KOPT-K1 (cell line): ENCODE measurements around the gene BTBD18.
"Not testable (repeated sequence)": the region's sequence is repeated elsewhere in the genome, so short reads cannot be mapped to it uniquely, and the experiment has no call there.

Experiments
- H3K27ac ChIP-seq: fragments of 200-600 bp; sonication (generic); 2 replicates; pipeline ENCODE4 v1.5.1; 2016; ENCODE audit warnings: antibody characterized with exemption, mild to moderate bottlenecking, low read depth, low read length; ENCODE audit not compliant: poor library complexity, severe bottlenecking
- H3K36me3 ChIP-seq: fragments of 200-600 bp; sonication (generic); 2 replicates; pipeline ENCODE4 v1.5.1; 2017; ENCODE audit warnings: antibody characterized with exemption, mild to moderate bottlenecking, low read length, moderate library complexity; ENCODE audit not compliant: insufficient read depth
- H3K9me3 ChIP-seq: fragments of 200-600 bp; sonication (generic); 2 replicates; pipeline ENCODE4 v1.5.1; 2017; ENCODE audit warnings: antibody characterized with exemption, low read length, mild to moderate bottlenecking; ENCODE audit not compliant: insufficient read depth, poor library complexity, severe bottlenecking

The BTBD18 gene

DNA sequence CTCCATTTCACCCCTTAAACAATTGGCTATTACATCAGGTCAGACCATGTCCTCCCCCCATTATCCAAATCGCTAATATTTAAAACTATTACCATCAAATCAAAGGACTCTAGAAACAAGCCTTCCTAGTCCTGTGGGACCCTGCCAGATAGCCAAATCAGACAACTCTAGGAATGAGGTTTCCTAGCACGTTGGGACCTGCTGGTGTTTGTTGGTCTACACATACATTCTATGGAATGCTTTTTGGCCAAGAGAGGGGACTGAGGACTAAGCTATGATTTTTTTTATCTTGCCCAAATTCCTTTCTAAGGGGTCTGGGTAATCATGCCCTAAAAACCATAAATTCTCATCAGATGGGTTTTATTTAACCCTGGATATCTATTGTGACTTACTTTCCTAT is 24.4 kb downstream of the BTBD18 start:
- H3K9me3 ChIP-seq: no peaks in the 10 kb centered on the region
- H3K36me3 ChIP-seq: peaks cover 45% of the 10 kb centered on the region
- H3K27ac ChIP-seq: no peak overlapping the region

DNA sequence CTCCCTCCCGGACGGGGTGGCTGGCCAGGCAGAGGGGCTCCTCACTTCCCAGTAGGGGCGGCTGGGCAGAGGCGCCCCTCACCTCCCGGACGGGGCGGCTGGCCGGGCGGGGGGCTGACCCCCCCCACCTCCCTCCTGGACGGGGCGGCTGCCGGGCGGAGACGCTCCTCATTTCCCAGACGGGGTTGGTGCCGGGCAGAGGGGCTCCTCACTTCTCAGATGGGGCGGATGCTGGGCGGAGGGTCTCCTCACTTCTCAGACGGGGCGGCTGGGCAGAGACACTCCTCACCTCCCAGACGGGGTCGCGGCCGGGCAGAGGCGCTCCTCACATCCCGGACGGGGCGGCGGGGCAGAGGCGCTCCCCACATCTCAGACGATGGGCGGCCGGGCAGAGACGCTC is 34.9 kb downstream of the BTBD18 start:
- not testable (repeated sequence) for H3K9me3 ChIP-seq, H3K27ac ChIP-seq
- H3K36me3 ChIP-seq: peaks cover 36% of the 10 kb centered on the region

DNA sequence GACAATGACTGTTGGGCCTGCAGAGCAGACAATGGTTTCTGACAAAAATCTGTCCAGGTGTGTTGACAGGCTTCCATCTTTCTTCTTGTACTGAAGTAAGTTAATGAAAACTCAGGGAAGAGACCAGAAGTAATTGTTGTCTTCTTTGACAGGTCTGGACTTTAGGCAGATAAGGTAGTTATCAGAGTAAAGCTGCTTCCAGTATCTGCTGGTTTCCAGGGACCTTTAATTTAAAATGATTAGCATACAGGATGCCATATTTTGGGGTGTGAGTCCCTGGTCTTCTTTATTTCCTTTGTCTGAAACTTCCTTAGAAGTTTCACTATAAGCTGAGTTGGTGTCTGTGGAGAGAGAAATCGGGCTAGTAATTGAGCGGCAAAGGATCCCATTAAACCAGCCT is 37.8 kb downstream of the BTBD18 start:
- no peaks in the 10 kb centered on the region for H3K9me3 ChIP-seq
- H3K36me3 ChIP-seq: peaks cover 20% of the 10 kb centered on the region
- H3K27ac ChIP-seq: peak overlapping the region; percentile 85

DNA sequence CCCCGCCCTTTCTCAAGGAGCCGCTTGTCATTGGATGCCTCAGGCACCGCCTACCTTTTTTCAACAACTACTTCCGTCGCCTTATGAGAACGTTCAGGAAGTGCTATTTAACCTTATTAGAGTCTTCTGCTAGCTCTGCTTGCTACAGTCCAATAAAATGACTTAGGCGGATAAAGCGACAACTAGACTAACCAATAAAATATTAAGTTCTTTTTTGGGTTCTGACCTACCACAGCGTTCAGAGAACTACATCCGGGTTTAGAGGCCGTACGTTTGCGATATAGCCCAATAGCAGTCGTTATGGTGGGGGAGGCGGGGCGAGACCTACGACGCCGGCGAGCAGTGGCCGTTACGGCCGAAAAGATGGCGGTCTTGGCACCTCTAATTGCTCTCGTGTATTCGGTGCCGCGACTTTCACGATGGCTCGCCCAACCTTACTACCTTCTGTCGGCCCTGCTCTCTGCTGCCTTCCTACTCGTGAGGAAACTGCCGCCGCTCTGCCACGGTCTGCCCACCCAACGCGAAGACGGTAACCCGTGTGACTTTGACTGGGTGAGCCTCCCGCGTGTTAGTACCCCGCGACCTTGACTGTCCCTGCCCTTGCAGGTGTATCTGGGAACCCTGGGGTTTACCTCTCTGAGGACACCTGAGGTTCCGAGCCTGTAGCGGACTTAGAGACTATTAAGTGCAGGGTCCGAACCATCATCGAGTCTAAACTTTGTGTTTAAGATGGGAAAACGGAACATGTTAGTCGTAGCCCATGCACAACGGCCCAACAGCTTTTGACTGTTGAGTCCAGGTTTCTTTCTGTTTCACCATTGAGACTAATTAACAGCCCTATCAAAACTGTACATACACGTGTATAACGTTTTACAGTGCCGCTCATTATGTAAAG is 39.1 kb downstream of the BTBD18 start, which contains the start of gene TMX2:
Gene TMX2, plus strand, starts transcription at position 338 of the 895 bp plus-strand sequence. Its CDS starts 26 bp downstream, at position 364.
- peaks cover 17% of the 10 kb centered on the region; the same call in 1 of the 2 replicates for H3K36me3 ChIP-seq
- H3K9me3 ChIP-seq: no peaks in the 10 kb centered on the region
- H3K27ac ChIP-seq: peak within 1 kb of the TSS; percentile 85

DNA sequence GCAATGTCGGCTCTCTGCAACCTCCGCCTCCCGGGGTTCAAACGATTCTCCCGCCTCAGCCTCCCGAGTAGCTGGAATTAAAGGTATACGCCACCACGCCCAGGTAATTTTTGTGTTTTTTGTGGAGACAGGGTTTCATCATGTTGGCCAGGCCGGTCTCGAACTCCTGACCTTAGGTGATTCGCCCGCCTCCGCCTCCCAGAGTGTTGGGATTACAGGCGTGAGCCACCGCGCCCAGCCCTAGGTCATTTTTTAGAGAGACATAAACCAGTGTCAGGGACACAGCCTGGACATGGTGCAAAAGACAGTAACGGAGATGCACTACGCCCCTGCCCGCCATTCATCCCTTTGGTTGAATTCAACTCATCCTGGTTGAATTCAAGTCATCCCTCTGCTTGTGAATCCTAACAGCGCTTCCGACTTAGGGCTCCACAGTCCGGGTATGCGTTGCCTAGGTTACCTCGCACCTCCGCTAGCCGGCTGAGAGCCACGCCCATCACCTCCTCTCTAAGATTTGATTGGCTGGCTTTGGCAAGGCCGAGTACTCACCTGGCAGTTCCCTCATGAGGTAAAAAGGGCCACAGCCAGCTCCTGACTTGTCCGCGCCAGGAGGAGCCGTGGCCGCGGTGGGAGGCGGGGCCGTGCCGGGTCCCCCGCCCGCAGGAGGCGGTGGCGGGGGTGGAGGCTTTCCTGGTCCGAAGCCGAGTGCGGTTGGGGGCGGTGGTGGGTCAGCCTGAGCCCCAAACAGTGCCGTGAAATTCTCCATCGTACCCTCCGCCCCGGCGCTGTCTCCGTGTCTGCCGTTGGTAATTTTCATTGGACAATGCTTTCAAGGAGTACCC is 40.0 kb downstream of the BTBD18 start, which contains the start of gene MED19:
Gene MED19, minus strand, starts transcription at position 802 of the 842 bp plus-strand sequence. Its CDS starts 36 bp downstream, at position 766.
- Histone ChIP-seq H3K36me3 (peaks cover 20% of the 10 kb centered on the region; the same call in 1 of the 2 replicates), H3K9me3 (no peaks in the 10 kb centered on the region), H3K27ac (peak within 1 kb of the TSS; percentile 85)

DNA sequence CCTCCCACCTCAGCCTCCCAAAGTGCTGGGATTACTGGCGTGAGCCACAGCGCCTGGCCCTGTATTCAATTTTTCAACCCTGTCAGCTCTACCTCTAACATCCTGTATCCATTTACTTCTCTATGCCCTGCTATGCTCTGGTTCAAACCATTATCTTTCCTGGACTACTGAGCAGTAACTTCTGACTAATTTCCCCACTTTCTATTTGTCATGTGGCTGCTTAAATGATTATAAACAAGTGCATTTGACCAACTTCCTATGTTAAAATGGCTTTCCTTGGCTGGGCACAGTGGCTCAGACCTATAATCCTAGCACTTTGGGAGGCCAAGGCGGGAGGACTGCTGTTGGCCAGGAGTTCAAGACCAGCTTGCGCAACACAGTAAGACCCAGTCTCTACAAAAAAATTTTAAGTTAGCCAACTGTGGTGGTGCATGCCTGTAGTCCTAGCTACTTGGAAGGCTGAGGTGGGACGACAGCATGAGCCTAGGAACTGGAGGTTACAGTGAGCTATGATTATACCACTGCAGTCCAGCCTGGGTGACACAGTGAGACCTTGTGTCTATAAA is 41.7 kb downstream of the BTBD18 start:
- H3K27ac ChIP-seq: no peak overlapping the region
- no peaks in the 10 kb centered on the region for H3K9me3 ChIP-seq
- H3K36me3 ChIP-seq: peaks cover 36% of the 10 kb centered on the region

DNA sequence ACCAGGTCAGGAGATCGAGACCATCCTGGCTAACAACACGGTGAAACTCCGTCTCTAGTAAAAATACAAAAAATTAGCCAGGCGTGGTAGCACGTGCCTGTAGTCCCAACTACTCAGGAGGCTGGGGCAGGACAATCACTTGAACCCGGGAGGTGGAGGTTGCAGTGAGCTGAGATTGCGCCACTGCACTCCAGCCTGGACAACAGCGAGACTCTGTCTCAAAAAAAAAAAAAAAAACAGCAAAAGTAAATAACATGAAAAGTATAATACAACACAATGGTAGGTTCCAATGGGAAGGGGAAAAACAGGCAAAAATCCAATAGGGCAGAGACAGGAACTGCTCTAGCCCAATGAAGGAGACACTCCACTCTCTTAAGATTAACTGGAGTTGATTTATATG is 46.2 kb downstream of the BTBD18 start:
- H3K27ac ChIP-seq, H3K9me3 ChIP-seq: not testable (repeated sequence)
- H3K36me3 ChIP-seq: peaks cover 76% of the 10 kb centered on the region

DNA sequence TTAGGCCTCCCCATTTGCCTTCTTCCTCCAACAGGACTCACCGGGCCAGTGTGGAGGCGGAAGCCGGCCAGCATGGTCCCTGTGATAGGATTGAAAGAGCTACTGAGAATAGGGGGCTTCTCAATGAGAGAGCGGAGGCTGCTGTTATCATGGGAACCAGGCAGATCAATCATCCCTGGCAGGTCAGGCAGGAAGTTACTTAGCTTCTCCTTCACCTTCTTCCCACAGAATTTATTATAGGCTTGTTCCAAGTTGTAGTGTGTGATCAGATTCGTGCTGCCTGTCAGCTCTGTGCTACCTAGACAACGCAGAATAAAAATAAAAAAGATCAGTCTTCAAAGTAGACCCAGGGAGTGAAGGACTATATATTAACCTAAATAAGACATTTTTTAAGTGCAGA is 46.7 kb downstream of the BTBD18 start:
- Histone ChIP-seq H3K36me3 (peaks cover 79% of the 10 kb centered on the region), H3K9me3 (no peaks in the 10 kb centered on the region), H3K27ac (no peak overlapping the region)

DNA sequence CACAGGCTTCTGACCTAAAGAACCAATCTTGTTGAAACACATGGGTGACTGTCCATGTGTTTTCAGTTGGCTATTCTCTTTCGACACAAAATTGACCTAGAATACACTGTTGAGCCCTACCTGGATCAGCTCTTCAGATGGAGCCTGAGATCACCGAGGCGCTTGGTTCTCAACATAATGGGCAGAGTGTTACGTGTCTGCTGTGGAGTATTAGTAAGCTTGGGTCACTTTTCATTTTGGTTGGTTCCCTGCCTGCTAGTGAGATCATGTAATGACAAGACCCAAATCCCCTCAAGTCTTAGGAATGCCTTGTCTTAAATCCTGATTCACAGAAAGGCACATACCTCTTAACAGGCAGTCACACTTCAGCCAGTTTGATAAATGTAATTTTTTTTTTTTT is 48.3 kb downstream of the BTBD18 start:
- Histone ChIP-seq H3K36me3 (peaks cover 83% of the 10 kb centered on the region), H3K9me3 (no peaks in the 10 kb centered on the region), H3K27ac (no peak overlapping the region)

DNA sequence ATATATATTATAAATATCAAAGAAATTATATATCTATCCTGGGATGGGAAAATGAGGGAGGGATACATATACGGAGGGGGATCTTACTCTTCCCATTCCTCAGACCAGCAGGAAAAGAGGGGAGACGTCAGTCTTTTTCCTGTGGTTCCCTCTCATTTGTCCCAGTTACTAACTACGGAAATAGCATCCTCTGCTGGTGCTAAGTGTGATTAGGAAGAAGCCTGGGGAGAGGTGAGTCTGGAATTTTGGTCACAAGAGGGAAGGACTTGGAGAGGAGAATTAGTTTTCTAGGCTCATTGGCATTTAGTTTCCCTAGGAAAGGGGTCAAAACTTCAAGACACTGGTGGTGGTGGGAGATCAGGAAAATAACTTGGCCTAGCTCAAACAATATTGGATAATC is 51.2 kb downstream of the BTBD18 start:
- Histone ChIP-seq H3K27ac (no peak overlapping the region), H3K36me3 (peaks cover 91% of the 10 kb centered on the region)

DNA sequence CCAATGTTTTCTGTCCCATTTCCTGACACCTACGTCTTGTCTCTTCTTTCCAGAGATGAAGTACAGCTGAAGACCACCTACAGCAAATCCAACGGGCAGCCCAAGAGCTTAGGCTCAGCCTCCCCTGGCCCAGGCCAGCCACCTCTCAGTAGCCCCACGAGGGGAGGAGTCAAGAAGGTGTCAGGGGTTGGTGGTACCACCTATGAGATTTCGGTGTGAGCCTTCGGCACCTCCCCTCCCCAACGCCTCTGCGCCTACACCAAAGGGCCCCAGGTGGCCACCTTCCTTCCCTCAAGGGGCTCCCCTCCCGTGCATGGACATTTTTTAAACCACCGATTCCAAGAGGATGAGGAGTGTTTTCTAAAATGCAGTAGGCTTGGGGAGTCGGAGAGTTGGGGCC is 51.8 kb downstream of the BTBD18 start:
- no peaks in the 10 kb centered on the region for H3K9me3 ChIP-seq
- peaks cover 91% of the 10 kb centered on the region for H3K36me3 ChIP-seq
- no peak overlapping the region for H3K27ac ChIP-seq

More for the DNA sequence above, 51.2 kb downstream of the BTBD18 start:
- no peaks in the 10 kb centered on the region for H3K9me3 ChIP-seq

DNA sequence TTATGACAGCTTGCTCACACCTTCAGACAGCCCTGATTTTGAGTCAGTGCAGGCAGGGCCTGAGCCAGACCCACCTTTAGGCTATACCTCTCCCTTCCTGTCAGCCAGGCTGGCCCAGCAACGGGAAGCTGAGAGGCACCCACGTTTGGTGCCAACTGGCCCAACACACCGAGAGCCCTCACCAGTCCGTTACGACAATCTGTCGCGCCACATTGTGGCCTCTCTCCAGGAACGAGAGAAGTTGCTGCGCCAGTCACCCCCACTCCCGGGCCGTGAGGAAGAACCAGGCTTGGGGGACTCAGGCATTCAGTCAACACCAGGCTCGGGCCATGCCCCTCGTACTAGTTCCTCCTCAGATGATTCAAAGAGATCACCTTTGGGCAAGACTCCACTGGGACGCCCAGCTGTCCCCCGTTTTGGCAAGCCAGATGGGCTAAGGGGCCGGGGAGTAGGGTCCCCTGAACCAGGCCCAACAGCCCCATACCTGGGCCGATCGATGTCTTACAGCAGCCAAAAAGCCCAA is 52.7 kb downstream of the BTBD18 start:
- Histone ChIP-seq H3K9me3 (no peaks in the 10 kb centered on the region), H3K36me3 (peaks cover 91% of the 10 kb centered on the region), H3K27ac (no peak overlapping the region)
